GM12878 (cell line): ENCODE results near the gene NEAT1. TPM values are rescaled to one million over a fixed set of nuclear protein-coding genes. Genes with fewer than 3 reads are reported as not detected.
A peak's percentile ranks its signal among the peaks of the same experiment; 100 is the strongest.

Experiments
- ATAC-seq: fragments of 200-7000 bp; cut with Tn5 transposase; 3 replicates; pipeline ENCODE4 v1.9.1; 2020; ENCODE audit warnings: mild to moderate bottlenecking, moderate library complexity
- BruUV-seq: library from RNA; stranded (reverse); fragments of 400-500 nt; replicated peaks from 2 replicates; lab custom pipeline; 2021; lab: Mats Ljungman, UMichigan
- CTCF ChIA-PET: fragments of 300-600 bp; sonication (Branson Sonifier 250); formaldehyde crosslinking; extraction: SDS; loops from one replicate; lab custom pipeline; 2021; ENCODE audit warnings: inconsistent platforms; lab: Yijun Ruan, JAX
- POLR2A ChIA-PET: fragments of 350-600 bp; formaldehyde crosslinking; extraction: SDS; loops from one replicate; lab custom pipeline; 2021; ENCODE audit warnings: inconsistent platforms; lab: Charles Lee
- RAD21 ChIA-PET: fragments of 300-600 bp; sonication (Branson Sonifier 250); formaldehyde crosslinking; loops from one replicate; lab custom pipeline; 2023; ENCODE audit warnings: antibody characterized with exemption; ENCODE audit not compliant: unreplicated experiment; lab: Charles Lee
- SMC1A ChIA-PET: fragments of 300-600 bp; sonication (Branson Sonifier 250); formaldehyde crosslinking; loops from one replicate; lab custom pipeline; 2023; ENCODE audit not compliant: unreplicated experiment, uncharacterized antibody; lab: Charles Lee
- DNase-seq: peaks from one replicate; pipeline ENCODE4 v3.0.0-alpha.2; 2011; ENCODE audit warnings: low read depth, low spot score
- FAIRE-seq: peaks from 3 replicates; lab custom pipeline; 2011; peaks lifted over from hg19 to GRCh38; lab: Jason Lieb, UNC
- H2AFZ ChIP-seq: 2 replicates; pipeline ENCODE4 v1.6.0; 2011; ENCODE audit warnings: low read depth, low read length, control low read depth; ENCODE audit not compliant: control insufficient read depth
- H3K27ac ChIP-seq: 2 replicates; pipeline ENCODE4 v1.5.1; 2011; ENCODE audit warnings: control low read depth; ENCODE audit not compliant: control insufficient read depth, insufficient read depth
- H3K27me3 ChIP-seq, 2 experiments: replicated peaks in 1 of 2; 2 replicates each; pipeline versions ENCODE4 v1.6.0 to v1.6.1; 2011; ENCODE audit warnings: low read length in 1 of 2; ENCODE audit not compliant: control insufficient read depth in 2 of 2, insufficient read depth in 2 of 2
- H3K36me3 ChIP-seq, 2 experiments: 2 replicates each; pipeline ENCODE4 v1.5.1; 2011; ENCODE audit warnings: low read length in 1 of 2; ENCODE audit not compliant: control insufficient read depth in 2 of 2, insufficient read depth in 2 of 2
- H3K4me1 ChIP-seq: 2 replicates; pipeline ENCODE4 v1.6.1; 2011; ENCODE audit warnings: mild to moderate bottlenecking, low read length, moderate library complexity, mixed read lengths; ENCODE audit not compliant: control insufficient read depth, insufficient read depth
- H3K4me2 ChIP-seq: 2 replicates; pipeline ENCODE4 v1.6.0; 2011; ENCODE audit warnings: control low read depth; ENCODE audit not compliant: control insufficient read depth, insufficient read depth
- H3K4me3 ChIP-seq: fragments of 200-600 bp; sonication (generic); 2 replicates; pipeline ENCODE4 v1.5.1; 2016
- H3K79me2 ChIP-seq: 2 replicates; pipeline ENCODE4 v1.6.0; 2011; ENCODE audit warnings: low read length; ENCODE audit not compliant: control insufficient read depth, insufficient read depth
- H3K9ac ChIP-seq: 2 replicates; pipeline ENCODE4 v1.8.0; 2011; ENCODE audit warnings: low read length, control low read depth, mixed read lengths; ENCODE audit not compliant: control insufficient read depth, insufficient read depth
- H3K9me3 ChIP-seq: replicated peaks from 3 replicates; pipeline ENCODE4 v1.5.1; 2011; ENCODE audit warnings: mild to moderate bottlenecking, low read length; ENCODE audit not compliant: control insufficient read depth, insufficient read depth
- H4K20me1 ChIP-seq: 2 replicates; pipeline ENCODE4 v1.6.0; 2011; ENCODE audit not compliant: control insufficient read depth, insufficient read depth
- BCL11A ChIP-seq: IDR thresholded peaks from 2 replicates; pipeline ENCODE4 v1.6.1; 2011; ENCODE audit warnings: low read depth, low read length
- EGR1 ChIP-seq, 2 experiments: IDR thresholded peaks; 1 replicate in 1 of 2; 2 replicates in 1 of 2; pipeline ENCODE4 v1.6.1; 2011 to 2012; ENCODE audit warnings: low read depth in 2 of 2, low read length in 2 of 2, borderline replicate concordance in 1 of 2, mild to moderate bottlenecking in 1 of 2, moderate library complexity in 1 of 2
- JUND ChIP-seq: IDR thresholded peaks from 2 replicates; pipeline ENCODE4 v1.6.1; 2012; ENCODE audit warnings: low read depth, mild to moderate bottlenecking, low read length, improper control_type of control experiment, moderate library complexity
- MEF2B ChIP-seq: fragments of 450-650 bp; IDR thresholded peaks from 2 replicates; pipeline ENCODE4 v1.6.1; 2018; ENCODE audit warnings: mild to moderate bottlenecking, moderate library complexity; ENCODE audit not compliant: partially characterized antibody, poor library complexity, severe bottlenecking
- MYC ChIP-seq: IDR thresholded peaks from 2 replicates; pipeline ENCODE4 v1.6.1; 2011; ENCODE audit warnings: mild to moderate bottlenecking, low read length, moderate library complexity, inconsistent platforms; ENCODE audit not compliant: insufficient read depth, insufficient replicate concordance, insufficient read length, severe bottlenecking
- PBX3 ChIP-seq: IDR thresholded peaks from 2 replicates; pipeline ENCODE4 v1.6.1; 2011; ENCODE audit warnings: mild to moderate bottlenecking, low read depth, low read length, moderate library complexity; ENCODE audit not compliant: insufficient replicate concordance
- POLR2A ChIP-seq: IDR thresholded peaks from 2 replicates; pipeline ENCODE4 v1.6.1; 2011; ENCODE audit warnings: low read depth, mild to moderate bottlenecking, low read length
- POLR2AphosphoS2 ChIP-seq: IDR thresholded peaks from 2 replicates; pipeline ENCODE4 v1.6.1; 2011; ENCODE audit warnings: low read depth, mild to moderate bottlenecking, low read length, improper control_type of control experiment, moderate library complexity
- POLR2AphosphoS5 ChIP-seq: IDR thresholded peaks from 2 replicates; pipeline ENCODE4 v1.6.1; 2011; ENCODE audit warnings: mild to moderate bottlenecking, low read length, inconsistent platforms
- RBBP5 ChIP-seq: fragments of 200-600 bp; sonication (generic); conservative IDR thresholded peaks from 2 replicates; pipeline ENCODE4 v1.6.1; 2016
- RUNX3 ChIP-seq: IDR thresholded peaks from 2 replicates; pipeline ENCODE4 v1.6.1; 2012; ENCODE audit warnings: low read length, inconsistent platforms
- TARDBP ChIP-seq: IDR thresholded peaks from 2 replicates; pipeline ENCODE4 v1.6.1; 2016; ENCODE audit warnings: borderline replicate concordance
- ZBTB11 ChIP-seq: fragments of 450-650 bp; formaldehyde crosslinking; IDR thresholded peaks from 2 replicates; pipeline ENCODE4 v1.5.0; 2022; ENCODE audit warnings: mild to moderate bottlenecking, missing genetic modification characterization
- WGBS: methylation state at CpG from one replicate; pipeline ENCODE4 v1.1.6; 2016; ENCODE audit warnings: low lambda C conversion rate; ENCODE audit not compliant: insufficient replicate concordance, insufficient coverage; ENCODE audit errors: missing lambda C conversion rate; 5-methylcytosine and 5-hydroxymethylcytosine counted together
- in situ Hi-C: fragments of 300-500 bp; cut with MboI; formaldehyde crosslinking; loops from 9 replicates; pipeline ENCODE4 v1.14.3; 2018; ENCODE audit warnings: mixed read lengths
- intact Hi-C: fragments of 100-400 bp; cut with micrococcal nuclease; formaldehyde crosslinking; loops from one replicate; pipeline ENCODE4 v1.14.2; 2022; ENCODE audit not compliant: unreplicated experiment
- polyA plus RNA-seq, 11 experiments: library from polyadenylated mRNA; depleted of rRNA in 4 of 11; unstranded in 6 of 11; stranded (reverse) in 5 of 11; fragments of >200 nt; fragmentation: Nextera tagmentation in 4 of 11; fragmentation: Illumina TruSeq in 1 of 11; extraction: Ambion mirVana in 4 of 11; extraction: Trizol in 1 of 11; gene quantifications; 1 replicate in 1 of 11; 2 replicates in 10 of 11; pipeline versions ENCODE4 v1.2.1 to v1.2.3, GENCODE V29; 2011 to 2016; ENCODE audit warnings: inconsistent platforms in 2 of 11, missing spikeins in 2 of 11, low read depth in 1 of 11
- total RNA-seq, 4 experiments: library from RNA; depleted of rRNA in 3 of 4; stranded (reverse); fragments of >200 nt in 3 of 4; fragmentation: Illumina TruSeq in 1 of 4; extraction: Trizol in 1 of 4; gene quantifications; 2 replicates each; pipeline versions ENCODE4 v1.2.1 to v1.2.3, GENCODE V29; 2013 to 2021
- TF ChIP-seq, protein P1 (sequence below): fragments of 450-650 bp; IDR thresholded peaks from 2 replicates; pipeline ENCODE4 v1.6.1; 2016; ENCODE audit warnings: mild to moderate bottlenecking
- TF ChIP-seq, protein P2 (sequence below): IDR thresholded peaks from 2 replicates; pipeline ENCODE4 v1.6.1; 2012; ENCODE audit warnings: low read depth, low read length, improper control_type of control experiment

Gene NEAT1
- total and polyA plus RNA-seq, 10 of the 15 experiments (the other 5 are each of a cell fraction or from before 2014, with no cell fraction given), result 13.6 to 328 (median 69.4) TPM

GRCh38 chr11:65445604-65446445 is 23.2 kb downstream of the NEAT1 start:
- Histone ChIP-seq H3K27ac (no peak overlapping the region), H3K36me3 (peaks cover 0 to 5% of the 10 kb centered on the region in 2 experiments; a peak in 3 of 4 replicates), H3K9me3 (no peaks in the 10 kb centered on the region), H3K4me1 (peaks cover 46% of the 10 kb centered on the region), H3K4me3 (no peak overlapping the region), H3K4me2 (no peak overlapping the region), H3K9ac (no peak overlapping the region), H3K79me2 (peaks cover 25% of the 10 kb centered on the region), H2AFZ (no peak overlapping the region), H4K20me1 (no peaks in the 10 kb centered on the region), H3K27me3 (no peaks in the 10 kb centered on the region)
- CTCF ChIA-PET, result interaction anchor here (0.9 to 1.6 kb wide), 6 partner anchors 9 to 95 kb away, joined by 3 to 4 read pairs (median 4); no protein-coding TSS in a partner anchor
- no peak for FAIRE-seq
- intact Hi-C loops, result no loop called here
- no peak for ATAC-seq
- no TSS peak for BruUV-seq
- 76% methylated on average over 11 of the region's 11 CpGs for WGBS
- DNase-seq, result no peak
- POLR2A ChIA-PET, result interaction anchor here (0.8 to 6.0 kb wide), 5 partner anchors 9 to 52 kb away, joined by 3 to 50 read pairs (median 5); partner anchors contain the start of gene MALAT1
- SMC1A ChIA-PET, result interaction anchor here (0.8 to 2.4 kb wide), 3 partner anchors 9 to 53 kb away, joined by 3 to 6 read pairs (median 3); partner anchors contain the start of gene MALAT1
- in situ Hi-C loops, result no loop called here
- RAD21 ChIA-PET, result no interaction called here
- TF ChIP-seq JUND (no peak), POLR2A (peak; percentile 53; the same call in 1 of the 2 replicates), POLR2AphosphoS2 (peak; percentile 50; the same call in 1 of the 2 replicates), MEF2B (peak; percentile 38), PBX3 (peak; percentile 71), EGR1 (IDR thresholded peaks at IDR 0.05; ENCODE audit: borderline replicate concordance in 1 of 2, low read depth in 2 of 2, low read length in 2 of 2) (no peak), RBBP5 (no peak), MYC (no peak), BCL11A (no peak), POLR2AphosphoS5 (peak; percentile 42; the same call in 1 of the 2 replicates), ZBTB11 (CRISPR knock-in tag) (0 out of 2 replicates have a peak, but pooled peaks have one; percentile 12), TARDBP (no peak), RUNX3 (peak; percentile 20; the same call in 1 of the 2 replicates)
- TF ChIP-seq, protein P1, sequence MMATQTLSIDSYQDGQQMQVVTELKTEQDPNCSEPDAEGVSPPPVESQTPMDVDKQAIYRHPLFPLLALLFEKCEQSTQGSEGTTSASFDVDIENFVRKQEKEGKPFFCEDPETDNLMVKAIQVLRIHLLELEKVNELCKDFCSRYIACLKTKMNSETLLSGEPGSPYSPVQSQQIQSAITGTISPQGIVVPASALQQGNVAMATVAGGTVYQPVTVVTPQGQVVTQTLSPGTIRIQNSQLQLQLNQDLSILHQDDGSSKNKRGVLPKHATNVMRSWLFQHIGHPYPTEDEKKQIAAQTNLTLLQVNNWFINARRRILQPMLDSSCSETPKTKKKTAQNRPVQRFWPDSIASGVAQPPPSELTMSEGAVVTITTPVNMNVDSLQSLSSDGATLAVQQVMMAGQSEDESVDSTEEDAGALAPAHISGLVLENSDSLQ, result peak; percentile 84
- TF ChIP-seq, protein P2, sequence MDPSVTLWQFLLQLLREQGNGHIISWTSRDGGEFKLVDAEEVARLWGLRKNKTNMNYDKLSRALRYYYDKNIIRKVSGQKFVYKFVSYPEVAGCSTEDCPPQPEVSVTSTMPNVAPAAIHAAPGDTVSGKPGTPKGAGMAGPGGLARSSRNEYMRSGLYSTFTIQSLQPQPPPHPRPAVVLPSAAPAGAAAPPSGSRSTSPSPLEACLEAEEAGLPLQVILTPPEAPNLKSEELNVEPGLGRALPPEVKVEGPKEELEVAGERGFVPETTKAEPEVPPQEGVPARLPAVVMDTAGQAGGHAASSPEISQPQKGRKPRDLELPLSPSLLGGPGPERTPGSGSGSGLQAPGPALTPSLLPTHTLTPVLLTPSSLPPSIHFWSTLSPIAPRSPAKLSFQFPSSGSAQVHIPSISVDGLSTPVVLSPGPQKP, result no peak
